HEK293T (cell line): ENCODE measurements around the gene NEMF.

Source experiments
- BHLHE40 ChIP-seq: fragments of 450-650 bp; IDR thresholded peaks from 2 replicates; pipeline ENCODE4 v1.6.1; 2016; ENCODE audit warnings: mild to moderate bottlenecking, moderate library complexity, borderline replicate concordance
- FOXA1 ChIP-seq: fragments of 450-650 bp; IDR thresholded peaks from 2 replicates; pipeline ENCODE4 v1.6.1; 2016; ENCODE audit warnings: mild to moderate bottlenecking
- FOXM1 ChIP-seq: fragments of 450-650 bp; IDR thresholded peaks from 2 replicates; pipeline ENCODE4 v1.6.1; 2017; ENCODE audit warnings: mild to moderate bottlenecking, borderline replicate concordance
- SP1 ChIP-seq: fragments of 450-650 bp; IDR thresholded peaks from 2 replicates; pipeline ENCODE4 v1.6.1; 2017
- SUZ12 ChIP-seq: fragments of 450-650 bp; IDR thresholded peaks from 2 replicates; pipeline ENCODE4 v1.6.1; 2016; ENCODE audit warnings: mild to moderate bottlenecking
- ZNF384 ChIP-seq: fragments of 450-650 bp; IDR thresholded peaks from 2 replicates; pipeline ENCODE4 v1.6.1; 2016
- TF ChIP-seq, protein P1 (sequence below): fragments of 450-650 bp; IDR thresholded peaks from 2 replicates; pipeline ENCODE4 v1.6.1; 2016

GRCh38 chr14:49767270-49767570, 85.4 kb downstream of the NEMF start:
- TF ChIP-seq SP1, result no peak
- TF ChIP-seq FOXA1, result no peak
- TF ChIP-seq SUZ12, result no peak
- no peak for TF ChIP-seq BHLHE40
- TF ChIP-seq, protein P1, sequence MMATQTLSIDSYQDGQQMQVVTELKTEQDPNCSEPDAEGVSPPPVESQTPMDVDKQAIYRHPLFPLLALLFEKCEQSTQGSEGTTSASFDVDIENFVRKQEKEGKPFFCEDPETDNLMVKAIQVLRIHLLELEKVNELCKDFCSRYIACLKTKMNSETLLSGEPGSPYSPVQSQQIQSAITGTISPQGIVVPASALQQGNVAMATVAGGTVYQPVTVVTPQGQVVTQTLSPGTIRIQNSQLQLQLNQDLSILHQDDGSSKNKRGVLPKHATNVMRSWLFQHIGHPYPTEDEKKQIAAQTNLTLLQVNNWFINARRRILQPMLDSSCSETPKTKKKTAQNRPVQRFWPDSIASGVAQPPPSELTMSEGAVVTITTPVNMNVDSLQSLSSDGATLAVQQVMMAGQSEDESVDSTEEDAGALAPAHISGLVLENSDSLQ, result no peak
- TF ChIP-seq ZNF384, result no peak
- TF ChIP-seq FOXM1, result no peak
